Stimulated activated naive CD8-positive, alpha-beta T cell treated with anti-CD3 and anti-CD28 coated beads, Interleukin-15, amount 100 ng/mL, for 72 hours (primary cell): Measurements from ENCODE around the gene CACNA1G.

Source experiments
- ATAC-seq: fragments of 150-1000 bp; cut with Tn5 transposase; 2 replicates; pipeline ENCODE4 v1.10.0; 2021; ENCODE audit warnings: mild to moderate bottlenecking, moderate library complexity
- DNase-seq, 2 donors: peaks; one replicate each; pipeline ENCODE4 v3.0.0; 2021 to 2022
- H3K27ac Mint-ChIP-seq, 2 donors: one replicate each; pipeline ENCODE4 v1.8.0; 2022; ENCODE audit warnings: mild to moderate bottlenecking in 2 of 2, mixed read lengths in 2 of 2, moderate library complexity in 2 of 2
- H3K27me3 Mint-ChIP-seq: one replicate; pipeline ENCODE4 v1.8.0; 2022; ENCODE audit warnings: mixed read lengths
- H3K4me1 Mint-ChIP-seq: one replicate; pipeline ENCODE4 v1.8.0; 2022; ENCODE audit warnings: mild to moderate bottlenecking, mixed read lengths
- H3K4me3 Mint-ChIP-seq, 2 donors: one replicate each; pipeline ENCODE4 v1.8.0; 2022; ENCODE audit warnings: mild to moderate bottlenecking in 2 of 2, mixed read lengths in 2 of 2, moderate library complexity in 1 of 2
- H3K9me3 Mint-ChIP-seq, 2 donors: one replicate each; pipeline ENCODE4 v1.8.0; 2022; ENCODE audit warnings: mixed read lengths in 2 of 2

The CACNA1G gene

DNA sequence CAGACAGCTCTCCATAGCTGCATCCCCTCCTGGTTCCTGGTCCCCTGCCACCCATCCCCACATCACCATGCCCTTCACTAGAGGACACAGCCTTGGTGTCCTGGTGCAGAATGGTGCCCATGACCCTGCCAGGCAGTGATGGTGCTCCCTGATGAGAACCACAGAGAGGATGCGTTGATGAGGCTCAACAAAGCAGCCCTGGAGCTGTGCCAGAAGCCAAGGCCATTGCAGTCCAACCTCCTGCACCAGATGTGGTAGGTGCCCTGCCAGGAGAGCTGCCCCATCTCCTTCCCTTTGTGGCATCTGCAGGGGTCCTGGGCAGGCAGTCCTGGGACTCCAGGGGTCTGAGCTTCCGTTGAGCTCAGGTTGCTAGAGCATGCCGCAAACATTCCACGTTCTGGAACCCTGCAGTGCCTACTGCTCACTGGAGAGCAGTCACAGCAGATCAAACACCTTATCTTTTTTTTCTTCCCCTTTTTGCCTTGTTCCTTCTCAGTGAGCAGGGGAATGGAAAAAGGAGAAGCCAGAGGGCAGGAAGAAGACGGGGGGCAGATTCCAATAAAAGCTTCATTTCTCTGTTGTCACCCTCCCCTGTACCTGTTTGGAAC lies 33.3 kb upstream of the CACNA1G start:
- Mint-ChIP-seq H3K4me3 (no peak overlapping the region), H3K27ac (no peak overlapping the region), H3K4me1 (peaks cover 7% of the 10 kb centered on the region), H3K9me3 (no peaks in the 10 kb centered on the region), H3K27me3 (peaks cover 41% of the 10 kb centered on the region)
- no peak for DNase-seq
- ATAC-seq, result no peak

DNA sequence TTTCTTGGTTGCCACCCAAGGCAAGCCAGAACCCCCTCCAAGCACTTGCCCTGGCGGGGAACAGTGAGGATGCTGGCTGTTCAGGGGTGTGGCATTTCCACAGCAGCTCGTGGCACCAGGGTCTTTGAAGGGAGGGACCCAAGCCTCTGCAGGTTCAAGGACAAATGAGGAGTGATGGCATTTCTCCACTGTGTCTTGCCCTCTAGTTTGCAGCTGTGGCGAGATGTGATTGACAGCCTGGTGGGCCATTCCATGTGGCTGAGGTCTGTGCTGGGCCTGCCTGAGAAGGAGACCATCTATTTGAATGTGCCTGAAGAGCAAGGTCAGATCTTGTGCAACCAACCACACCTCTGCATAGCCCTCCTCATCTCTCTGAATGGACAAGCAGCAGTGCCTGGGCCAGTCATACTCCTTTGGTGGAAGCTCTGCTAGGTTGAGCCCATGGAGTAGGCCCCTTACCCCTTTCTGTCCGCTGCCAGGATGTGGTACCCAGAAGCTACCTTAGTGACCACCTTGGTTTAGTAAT lies 32.5 kb upstream of the CACNA1G start:
- Mint-ChIP-seq H3K27me3 (peaks cover 49% of the 10 kb centered on the region), H3K4me3 (no peak overlapping the region), H3K4me1 (peaks cover 14% of the 10 kb centered on the region), H3K27ac (no peak overlapping the region), H3K9me3 (no peaks in the 10 kb centered on the region)
- ATAC-seq, result no peak
- no peak for DNase-seq

GRCh38 chr17:50529849-50530248 lies 30.7 kb upstream of the CACNA1G start:
- H3K4me1 Mint-ChIP-seq, result peaks cover 32% of the 10 kb centered on the region
- DNase-seq (no peak), ATAC-seq (no peak)
- H3K27ac Mint-ChIP-seq, result no peak overlapping the region
- no peak overlapping the region for H3K4me3 Mint-ChIP-seq
- no peaks in the 10 kb centered on the region for H3K9me3 Mint-ChIP-seq
- peaks cover 67% of the 10 kb centered on the region for H3K27me3 Mint-ChIP-seq

DNA sequence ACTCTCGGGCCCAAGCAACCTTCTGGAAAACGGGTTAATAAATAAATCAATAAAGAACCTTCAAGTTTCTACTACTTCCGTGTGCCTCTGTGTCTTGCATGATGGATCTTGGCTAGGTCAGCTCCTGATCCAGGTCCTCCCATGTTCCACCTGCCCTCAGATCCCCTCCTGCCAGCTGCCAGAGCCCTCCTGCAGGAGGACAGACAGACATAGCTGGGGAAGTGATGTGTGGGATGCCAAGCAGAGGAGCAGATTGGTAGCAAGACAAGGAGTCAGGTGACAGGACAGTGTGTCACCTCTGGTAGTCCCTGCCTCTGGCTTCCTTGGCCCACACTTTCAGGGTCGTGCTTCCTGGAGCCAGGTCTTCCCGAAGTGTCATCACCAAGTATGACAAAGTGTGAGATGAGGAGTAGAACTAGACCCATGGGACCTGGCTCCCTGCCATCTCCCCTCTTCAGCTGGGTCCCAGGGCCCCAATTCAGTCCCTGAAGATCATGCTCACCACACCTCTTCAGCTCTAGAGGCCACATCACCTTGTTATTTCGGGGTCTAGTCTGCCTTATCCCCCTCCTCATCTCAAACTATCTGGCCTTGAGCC lies 29.0 kb upstream of the CACNA1G start:
- no peak overlapping the region for H3K27ac Mint-ChIP-seq
- peaks cover 77% of the 10 kb centered on the region for H3K27me3 Mint-ChIP-seq
- no peak overlapping the region for H3K4me3 Mint-ChIP-seq
- peaks cover 33% of the 10 kb centered on the region for H3K4me1 Mint-ChIP-seq
- DNase-seq (no peak), ATAC-seq (no peak)
- no peaks in the 10 kb centered on the region for H3K9me3 Mint-ChIP-seq

DNA sequence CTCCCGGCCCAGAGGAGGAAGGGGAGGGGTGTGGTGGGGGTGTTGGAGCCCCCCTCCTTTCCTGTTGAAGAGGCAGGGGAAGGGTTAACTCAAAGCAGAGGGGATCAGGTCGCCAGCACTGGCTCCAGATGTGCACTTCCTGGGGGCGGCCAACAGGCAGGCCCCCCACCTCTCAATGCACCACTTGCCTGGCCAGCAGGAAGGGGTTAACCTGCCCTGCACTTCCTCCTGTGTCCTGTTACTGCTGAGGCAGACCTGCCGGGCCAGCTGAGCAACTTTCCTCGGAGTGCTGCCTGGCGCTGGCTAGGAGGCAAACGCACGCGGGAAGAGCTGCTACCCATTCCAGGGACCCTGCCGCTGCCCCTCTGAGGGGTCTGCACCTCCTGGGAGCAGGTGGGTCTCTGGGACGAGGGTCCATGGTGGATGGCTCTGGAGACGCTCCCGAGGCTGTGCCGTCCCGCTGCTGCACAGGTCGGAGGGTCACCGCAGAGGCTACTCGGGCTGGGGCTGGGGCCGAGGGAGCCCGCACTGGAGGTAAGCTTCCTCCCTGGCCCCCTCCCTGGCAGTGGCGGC lies 28.0 kb upstream of the CACNA1G start, which contains the start of gene EPN3:
Gene EPN3 (plus strand): TSS at position 284 of the 573 bp plus-strand sequence. CDS start 3,822 bp downstream, outside the sequence.
- Mint-ChIP-seq H3K27ac (peak within 1 kb of the TSS in 1 of 2 donors; percentile 85), H3K9me3 (no peaks in the 10 kb centered on the region), H3K4me3 (peak within 1 kb of the TSS in 1 of 2 donors; percentile 59), H3K4me1 (peaks cover 33% of the 10 kb centered on the region), H3K27me3 (peaks cover 77% of the 10 kb centered on the region)
- ATAC-seq, result peak; percentile 48
- no peak for DNase-seq

DNA sequence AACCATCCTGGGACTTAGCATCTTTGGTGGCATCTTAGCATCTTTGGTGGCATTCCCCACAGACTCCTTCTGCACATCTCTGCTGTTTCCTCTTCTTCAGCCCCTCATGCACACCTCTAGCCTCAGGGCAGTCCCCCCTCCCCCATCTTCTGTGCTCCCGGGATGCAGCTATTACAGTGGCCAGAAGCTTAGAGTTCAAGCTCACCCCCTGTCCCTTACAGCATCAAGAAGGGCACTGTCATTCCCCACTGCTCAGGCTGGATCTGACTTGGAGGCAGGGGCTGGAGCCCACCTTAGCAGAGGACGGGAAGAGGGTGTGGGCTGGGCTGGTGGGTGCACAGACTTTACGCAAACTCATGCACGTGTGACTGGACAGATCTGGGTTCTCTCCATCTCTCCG lies 27.3 kb upstream of the CACNA1G start:
- DNase-seq, result no peak
- Mint-ChIP-seq H3K4me1 (peaks cover 33% of the 10 kb centered on the region), H3K27me3 (peaks cover 76% of the 10 kb centered on the region), H3K27ac (no peak overlapping the region), H3K4me3 (peak overlapping the region in 1 of 2 donors; percentile 59), H3K9me3 (no peaks in the 10 kb centered on the region)
- no peak for ATAC-seq

- Mint-ChIP-seq H3K27me3 (peaks cover 71% of the 10 kb centered on the region), H3K9me3 (no peaks in the 10 kb centered on the region), H3K4me3 (peak overlapping the region; percentile 17 to 59), H3K27ac (peak overlapping the region in 1 of 2 donors; percentile 85), H3K4me1 (peaks cover 33% of the 10 kb centered on the region)
- peak; percentile 26 for ATAC-seq
- no peak for DNase-seq
Measured at GRCh38 chr17:50533720-50534148, 26.8 kb upstream of the CACNA1G start.

GRCh38 chr17:50534222-50534978 lies 26.1 kb upstream of the CACNA1G start:
- H3K9me3 Mint-ChIP-seq, result no peaks in the 10 kb centered on the region
- peaks cover 64% of the 10 kb centered on the region for H3K27me3 Mint-ChIP-seq
- H3K4me3 Mint-ChIP-seq, result peak overlapping the region; percentile 17 to 59
- H3K27ac Mint-ChIP-seq, result peak overlapping the region in 1 of 2 donors; percentile 86
- H3K4me1 Mint-ChIP-seq, result peaks cover 33% of the 10 kb centered on the region
- DNase-seq, result no peak
- ATAC-seq, result peak; percentile 65

- H3K4me3 Mint-ChIP-seq, result no peak overlapping the region
- H3K4me1 Mint-ChIP-seq, result peaks cover 33% of the 10 kb centered on the region
- H3K27me3 Mint-ChIP-seq, result peaks cover 59% of the 10 kb centered on the region
- DNase-seq (no peak), ATAC-seq (no peak)
- no peak overlapping the region for H3K27ac Mint-ChIP-seq
- no peaks in the 10 kb centered on the region for H3K9me3 Mint-ChIP-seq
Measured at GRCh38 chr17:50534979-50535326, 25.6 kb upstream of the CACNA1G start.

GRCh38 chr17:50535407-50535806 lies 25.1 kb upstream of the CACNA1G start:
- peaks cover 33% of the 10 kb centered on the region for H3K4me1 Mint-ChIP-seq
- ATAC-seq (no peak), DNase-seq (no peak)
- peaks cover 54% of the 10 kb centered on the region for H3K27me3 Mint-ChIP-seq
- no peak overlapping the region for H3K4me3 Mint-ChIP-seq
- no peaks in the 10 kb centered on the region for H3K9me3 Mint-ChIP-seq
- H3K27ac Mint-ChIP-seq, result no peak overlapping the region

DNA sequence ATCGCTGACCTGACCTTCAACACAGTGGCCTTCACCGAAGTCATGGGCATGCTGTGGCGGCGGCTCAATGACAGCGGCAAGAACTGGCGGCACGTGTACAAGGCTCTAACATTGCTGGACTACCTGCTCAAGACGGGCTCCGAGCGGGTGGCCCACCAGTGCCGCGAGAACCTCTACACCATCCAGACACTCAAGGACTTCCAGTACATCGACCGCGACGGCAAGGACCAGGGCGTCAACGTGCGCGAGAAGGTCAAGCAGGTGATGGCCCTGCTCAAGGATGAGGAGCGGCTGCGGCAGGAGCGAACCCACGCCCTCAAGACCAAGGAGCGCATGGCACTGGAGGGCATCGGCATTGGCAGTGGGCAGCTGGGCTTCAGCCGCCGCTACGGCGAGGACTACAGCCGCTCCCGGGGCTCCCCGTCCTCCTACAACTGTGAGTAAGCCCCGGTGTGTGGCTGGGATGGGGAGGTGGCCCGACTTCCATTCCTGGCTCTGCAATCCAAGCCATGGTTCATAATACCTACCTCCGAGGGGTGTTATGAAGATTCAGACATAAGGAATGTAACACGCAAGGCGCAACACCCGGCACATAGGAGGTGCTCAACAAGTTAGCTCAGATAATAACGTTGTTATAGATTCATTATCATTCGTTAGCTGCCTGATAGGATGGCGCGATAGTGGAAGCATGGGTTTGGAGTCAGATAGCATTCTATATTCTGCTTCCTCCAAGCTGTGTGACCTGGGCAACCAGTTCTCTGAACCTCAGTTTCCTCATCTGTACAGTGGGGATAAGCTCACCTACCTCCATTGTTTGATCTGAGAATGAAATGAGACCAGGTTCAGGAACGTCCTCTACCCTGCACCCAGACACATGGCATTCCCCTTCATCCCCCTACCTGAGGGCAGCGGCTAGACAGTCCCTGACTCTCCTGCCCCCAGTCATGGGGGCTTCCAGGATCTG lies 23.6 kb upstream of the CACNA1G start:
- no peaks in the 10 kb centered on the region for H3K9me3 Mint-ChIP-seq
- peaks cover 39% of the 10 kb centered on the region for H3K4me1 Mint-ChIP-seq
- DNase-seq, result no peak
- H3K27me3 Mint-ChIP-seq, result peaks cover 39% of the 10 kb centered on the region
- no peak overlapping the region for H3K4me3 Mint-ChIP-seq
- ATAC-seq, result no peak
- H3K27ac Mint-ChIP-seq, result no peak overlapping the region

DNA sequence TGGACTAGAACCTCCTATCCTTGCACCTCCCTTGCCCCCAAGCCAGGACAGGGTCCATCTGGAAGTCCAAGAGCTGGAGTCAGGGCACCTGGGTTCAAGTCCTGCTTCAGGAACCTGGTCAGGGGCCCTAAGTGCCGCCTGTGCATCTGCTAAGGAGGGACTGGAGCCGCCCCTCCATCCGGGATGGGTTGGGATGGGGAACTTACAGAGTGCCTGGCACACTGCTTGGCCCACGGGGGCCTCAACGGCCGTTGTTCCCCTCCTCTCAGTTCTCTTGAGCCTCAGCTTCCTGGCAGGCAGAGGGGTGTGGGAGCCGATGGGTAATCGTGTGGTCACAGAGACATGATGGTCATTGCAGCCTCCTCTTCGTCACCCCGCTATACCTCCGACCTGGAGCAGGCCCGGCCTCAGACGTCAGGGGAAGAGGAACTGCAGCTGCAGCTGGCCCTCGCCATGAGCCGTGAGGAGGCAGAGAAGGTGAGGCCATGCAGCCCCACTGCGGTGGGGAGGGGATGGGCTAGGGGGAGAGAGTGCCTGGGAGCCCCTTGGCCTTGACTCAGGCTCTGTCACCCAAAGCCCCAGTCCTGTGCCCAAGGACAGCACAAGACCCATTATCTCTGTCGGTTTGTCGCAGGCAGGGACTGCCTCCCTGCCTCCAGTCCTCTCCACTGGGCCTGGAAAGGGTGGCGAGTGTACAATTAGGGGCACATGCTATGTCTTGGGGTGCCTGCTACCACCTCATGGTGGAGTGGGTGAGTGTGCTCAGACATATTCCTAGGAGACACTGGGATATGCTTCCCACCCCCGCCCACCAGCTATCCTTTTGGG lies 22.6 kb upstream of the CACNA1G start:
- Mint-ChIP-seq H3K9me3 (no peaks in the 10 kb centered on the region), H3K27me3 (peaks cover 29% of the 10 kb centered on the region), H3K4me3 (no peak overlapping the region), H3K27ac (peak overlapping the region in 1 of 2 donors; percentile 66), H3K4me1 (peaks cover 38% of the 10 kb centered on the region)
- ATAC-seq, result no peak
- DNase-seq, result no peak

DNA sequence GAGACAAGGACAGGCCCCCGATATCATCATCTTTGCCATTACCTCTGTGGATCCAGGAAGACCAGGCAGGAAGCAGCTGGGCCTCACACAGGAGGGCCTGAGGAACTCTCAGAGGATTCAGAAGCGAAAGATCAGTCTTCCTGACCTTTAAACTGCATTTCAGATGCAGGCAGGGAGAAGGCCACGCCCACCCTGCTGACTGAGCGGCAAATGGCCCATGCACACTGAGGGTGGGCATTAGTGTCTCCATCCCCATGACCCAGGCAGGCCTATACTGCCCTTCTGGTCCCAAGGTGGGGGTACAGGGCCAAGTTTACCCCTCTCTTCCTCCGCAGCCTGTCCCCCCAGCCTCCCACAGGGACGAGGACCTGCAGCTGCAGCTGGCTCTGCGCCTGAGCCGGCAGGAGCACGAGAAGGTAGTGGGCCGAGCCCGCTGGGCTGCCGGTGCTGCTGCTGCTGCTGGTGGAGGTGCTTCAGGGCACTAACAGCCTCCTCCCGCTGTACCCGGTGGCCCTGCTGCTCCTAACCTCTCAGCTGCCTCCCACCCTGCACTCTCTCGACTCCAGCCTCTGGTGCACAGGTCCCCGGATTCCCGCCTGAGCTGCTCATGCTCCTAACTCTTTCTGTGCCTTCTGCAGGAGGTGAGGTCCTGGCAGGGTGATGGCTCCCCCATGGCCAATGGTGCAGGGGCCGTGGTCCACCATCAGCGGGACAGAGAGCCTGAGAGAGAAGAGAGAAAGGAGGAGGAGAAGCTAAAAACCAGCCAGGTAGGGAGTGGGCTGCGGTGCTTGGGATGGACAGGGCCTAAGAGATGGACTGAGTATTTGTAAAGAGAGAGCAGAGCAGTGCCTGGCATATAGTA lies 21.7 kb upstream of the CACNA1G start:
- H3K27ac Mint-ChIP-seq, result peak overlapping the region in 1 of 2 donors; percentile 66
- H3K4me1 Mint-ChIP-seq, result peaks cover 29% of the 10 kb centered on the region
- DNase-seq, result no peak
- no peaks in the 10 kb centered on the region for H3K9me3 Mint-ChIP-seq
- ATAC-seq, result no peak
- H3K4me3 Mint-ChIP-seq, result no peak overlapping the region
- H3K27me3 Mint-ChIP-seq, result peaks cover 24% of the 10 kb centered on the region
